ENCODE data around the gene VAMP5. TPM values are rescaled to one million over a fixed set of nuclear protein-coding genes. Genes with fewer than 3 reads are reported as not detected.

The VAMP5 gene
- total RNA-seq, 1 donor from 2014 or later, result 87.0 TPM

DNA sequence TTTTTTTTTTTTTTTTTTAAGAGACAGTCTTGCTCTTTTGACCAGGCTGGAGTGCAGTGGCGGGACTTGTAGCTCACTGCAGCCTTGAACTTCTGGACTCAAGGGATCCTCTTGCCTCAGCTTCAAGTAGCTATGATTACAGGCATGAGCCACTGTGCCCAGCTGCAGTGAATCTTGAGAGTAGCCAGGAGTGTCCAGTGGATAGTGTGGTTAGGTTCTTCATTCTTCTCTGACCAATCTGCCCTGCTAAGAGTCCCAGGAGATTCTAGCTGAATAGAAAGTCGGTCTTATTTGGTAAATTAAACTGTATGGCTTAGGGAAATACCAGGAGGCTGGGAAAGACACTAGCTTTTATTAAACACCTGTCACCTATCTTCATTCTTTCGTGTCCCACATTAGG is 47.1 kb downstream of the VAMP5 start:
- Histone ChIP-seq H3K27ac (no peak overlapping the region), H3K4me1 (no peaks in the 10 kb centered on the region), H3K9me3 (no peaks in the 10 kb centered on the region), H3K27me3 (ENCODE audit: low read depth) (no peaks in the 10 kb centered on the region), H3K4me3 (no peak overlapping the region), H3K36me3 (peaks cover 98% of the 10 kb centered on the region)
- TF ChIP-seq, protein P1, sequence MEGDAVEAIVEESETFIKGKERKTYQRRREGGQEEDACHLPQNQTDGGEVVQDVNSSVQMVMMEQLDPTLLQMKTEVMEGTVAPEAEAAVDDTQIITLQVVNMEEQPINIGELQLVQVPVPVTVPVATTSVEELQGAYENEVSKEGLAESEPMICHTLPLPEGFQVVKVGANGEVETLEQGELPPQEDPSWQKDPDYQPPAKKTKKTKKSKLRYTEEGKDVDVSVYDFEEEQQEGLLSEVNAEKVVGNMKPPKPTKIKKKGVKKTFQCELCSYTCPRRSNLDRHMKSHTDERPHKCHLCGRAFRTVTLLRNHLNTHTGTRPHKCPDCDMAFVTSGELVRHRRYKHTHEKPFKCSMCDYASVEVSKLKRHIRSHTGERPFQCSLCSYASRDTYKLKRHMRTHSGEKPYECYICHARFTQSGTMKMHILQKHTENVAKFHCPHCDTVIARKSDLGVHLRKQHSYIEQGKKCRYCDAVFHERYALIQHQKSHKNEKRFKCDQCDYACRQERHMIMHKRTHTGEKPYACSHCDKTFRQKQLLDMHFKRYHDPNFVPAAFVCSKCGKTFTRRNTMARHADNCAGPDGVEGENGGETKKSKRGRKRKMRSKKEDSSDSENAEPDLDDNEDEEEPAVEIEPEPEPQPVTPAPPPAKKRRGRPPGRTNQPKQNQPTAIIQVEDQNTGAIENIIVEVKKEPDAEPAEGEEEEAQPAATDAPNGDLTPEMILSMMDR (IDR thresholded peaks at IDR 0.05), result no peak
- DNase-seq (no peak), ATAC-seq (no peak)
- intact Hi-C loops (cut with DNase I), result loop anchor here (10.0 kb wide), 1 partner anchor 183 kb away; no protein-coding TSS in a partner anchor

DNA sequence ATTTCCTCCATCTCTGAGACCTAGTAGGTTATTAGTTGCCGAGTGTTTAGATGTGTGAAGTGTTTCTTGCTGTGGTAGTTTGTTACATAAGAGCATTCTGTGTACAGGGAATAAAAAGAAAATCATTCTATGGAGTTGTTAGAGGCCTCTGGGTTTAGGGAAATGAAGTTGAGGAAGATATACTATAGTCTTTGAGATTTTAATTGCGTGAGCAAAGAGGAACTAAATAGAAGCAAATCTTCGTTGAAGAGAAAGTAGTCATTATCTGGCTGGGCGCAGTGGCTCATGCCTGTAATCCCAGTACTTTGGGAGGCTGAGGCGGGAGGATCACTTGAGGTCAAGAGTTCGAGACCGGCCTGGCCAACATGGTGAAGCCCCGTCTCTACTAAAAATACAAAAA is 50.8 kb downstream of the VAMP5 start:
- TF ChIP-seq, protein P1 (IDR thresholded peaks at IDR 0.05), result no peak
- no peaks in the 10 kb centered on the region for H3K27me3 ChIP-seq (ENCODE audit: low read depth)
- intact Hi-C loops (cut with DNase I), result loop anchor here (10.0 kb wide), 1 partner anchor 180 kb away; no protein-coding TSS in a partner anchor
- H3K36me3 ChIP-seq, result peaks cover 98% of the 10 kb centered on the region
- ATAC-seq, result no peak
- no peak overlapping the region for H3K27ac ChIP-seq
- H3K4me3 ChIP-seq, result no peak overlapping the region
- DNase-seq, result no peak
- no peaks in the 10 kb centered on the region for H3K9me3 ChIP-seq
- H3K4me1 ChIP-seq, result peaks cover 6% of the 10 kb centered on the region

DNA sequence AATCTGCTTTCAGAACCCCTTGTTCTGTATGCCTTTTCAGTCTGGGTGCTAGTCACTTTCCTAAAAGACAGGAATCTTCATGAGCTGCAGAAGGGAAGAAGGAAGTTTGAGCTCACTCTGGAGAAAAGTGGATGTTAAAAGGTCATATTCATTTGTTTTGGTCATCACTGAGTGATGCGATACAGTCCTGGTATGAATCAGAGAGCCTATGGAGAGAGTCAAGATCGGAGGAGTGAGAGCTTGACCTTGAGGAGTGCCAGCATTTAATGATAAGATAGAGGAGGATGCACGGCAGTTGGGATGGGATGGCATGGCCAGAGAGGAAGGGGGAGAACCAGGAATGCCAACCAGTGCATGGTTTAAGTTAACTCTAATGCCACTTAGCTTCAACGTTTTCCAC is 51.4 kb downstream of the VAMP5 start:
- Histone ChIP-seq H3K27ac (no peak overlapping the region), H3K27me3 (ENCODE audit: low read depth) (no peaks in the 10 kb centered on the region), H3K9me3 (no peaks in the 10 kb centered on the region), H3K4me1 (peaks cover 6% of the 10 kb centered on the region), H3K4me3 (no peak overlapping the region), H3K36me3 (peaks cover 98% of the 10 kb centered on the region)
- TF ChIP-seq, protein P1 (IDR thresholded peaks at IDR 0.05), result no peak
- intact Hi-C loops (cut with DNase I), result loop anchor here (10.0 kb wide), 1 partner anchor 179 kb away; no protein-coding TSS in a partner anchor
- DNase-seq, result no peak
- no peak for ATAC-seq

DNA sequence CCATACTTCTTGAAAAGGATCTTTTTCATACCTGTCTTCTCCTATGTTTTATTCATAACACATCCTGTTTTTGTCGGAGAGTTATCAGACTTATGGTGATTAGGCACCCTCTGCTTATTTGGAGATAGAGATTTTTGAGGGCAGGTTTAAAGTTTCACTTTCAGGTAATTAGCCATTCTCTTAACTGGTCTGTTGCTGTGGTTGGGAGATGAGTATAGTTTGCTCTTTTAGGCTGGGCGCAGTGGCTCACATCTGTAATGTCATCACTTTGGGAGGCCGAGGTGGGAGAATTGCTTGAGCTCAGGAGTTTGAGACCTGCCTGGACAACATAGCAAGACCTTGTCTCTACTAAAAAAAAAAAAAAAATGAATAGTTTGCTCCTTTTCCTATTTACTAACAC is 58.5 kb downstream of the VAMP5 start:
- H3K4me3 ChIP-seq, result no peak overlapping the region
- DNase-seq (no peak), ATAC-seq (no peak)
- H3K27me3 ChIP-seq (ENCODE audit: low read depth), result no peaks in the 10 kb centered on the region
- H3K9me3 ChIP-seq, result no peaks in the 10 kb centered on the region
- H3K27ac ChIP-seq, result no peak overlapping the region
- H3K36me3 ChIP-seq, result peaks cover 100% of the 10 kb centered on the region
- H3K4me1 ChIP-seq, result peaks cover 1% of the 10 kb centered on the region
- TF ChIP-seq, protein P1 (IDR thresholded peaks at IDR 0.05), result no peak
- intact Hi-C loops (cut with DNase I), result no loop called here

Other genes starting within 250 kb of the VAMP5 start
- 55.5 TPM for gene RETSAT, start 229.9 kb upstream of the VAMP5 start, total RNA-seq
- gene ELMOD3, start 229.7 kb upstream of the VAMP5 start, total RNA-seq, result 19.6 TPM
- 555 TPM for gene CAPG, start 174.1 kb upstream of the VAMP5 start, total RNA-seq
- 0.97 TPM for gene SH2D6, start 165.7 kb upstream of the VAMP5 start, total RNA-seq
- gene MAT2A, start 45.3 kb upstream of the VAMP5 start, total RNA-seq, result 183 TPM
- gene GGCX, start 22.9 kb upstream of the VAMP5 start, total RNA-seq, result 62.2 TPM
- gene VAMP8, start 6.8 kb upstream of the VAMP5 start, total RNA-seq, result 272 TPM
- gene RNF181, start 11.3 kb downstream of the VAMP5 start, total RNA-seq, result 89.8 TPM
- 28.9 TPM for gene TMEM150A, start 18.3 kb downstream of the VAMP5 start, total RNA-seq
- gene C2orf68, start 27.6 kb downstream of the VAMP5 start, total RNA-seq, result 40.6 TPM
- gene USP39, start 31.8 kb downstream of the VAMP5 start, total RNA-seq, result 40.2 TPM
- gene SFTPB, start 83.8 kb downstream of the VAMP5 start, total RNA-seq, result 12,584 TPM
- 21.5 TPM for gene GNLY, start 109.9 kb downstream of the VAMP5 start, total RNA-seq
- 44.9 TPM for gene ATOH8, start 169.6 kb downstream of the VAMP5 start, total RNA-seq